Transverse colon (tissue), 3 donors: ENCODE measurements around the gene IRF2BP1.

Experiments
- EP300 ChIP-seq: sonication (generic); formaldehyde crosslinking; IDR thresholded peaks from one replicate; pipeline ENCODE4 v1.6.1; 2017; ENCODE audit warnings: antibody characterized with exemption, low read depth
- TF ChIP-seq, protein P1 (sequence below), 5 experiments: fragments of 200-600 bp in 3 of 5; fragments of 450-650 bp in 2 of 5; sonication (generic) in 3 of 5; IDR thresholded peaks; 1 replicate in 2 of 5; 2 replicates in 3 of 5; pipeline ENCODE4 v1.5.1; 2016 to 2017; ENCODE audit warnings: antibody characterized with exemption in 5 of 5, inconsistent platforms in 3 of 5, mild to moderate bottlenecking in 2 of 5, moderate library complexity in 1 of 5

- TF ChIP-seq, protein P1, sequence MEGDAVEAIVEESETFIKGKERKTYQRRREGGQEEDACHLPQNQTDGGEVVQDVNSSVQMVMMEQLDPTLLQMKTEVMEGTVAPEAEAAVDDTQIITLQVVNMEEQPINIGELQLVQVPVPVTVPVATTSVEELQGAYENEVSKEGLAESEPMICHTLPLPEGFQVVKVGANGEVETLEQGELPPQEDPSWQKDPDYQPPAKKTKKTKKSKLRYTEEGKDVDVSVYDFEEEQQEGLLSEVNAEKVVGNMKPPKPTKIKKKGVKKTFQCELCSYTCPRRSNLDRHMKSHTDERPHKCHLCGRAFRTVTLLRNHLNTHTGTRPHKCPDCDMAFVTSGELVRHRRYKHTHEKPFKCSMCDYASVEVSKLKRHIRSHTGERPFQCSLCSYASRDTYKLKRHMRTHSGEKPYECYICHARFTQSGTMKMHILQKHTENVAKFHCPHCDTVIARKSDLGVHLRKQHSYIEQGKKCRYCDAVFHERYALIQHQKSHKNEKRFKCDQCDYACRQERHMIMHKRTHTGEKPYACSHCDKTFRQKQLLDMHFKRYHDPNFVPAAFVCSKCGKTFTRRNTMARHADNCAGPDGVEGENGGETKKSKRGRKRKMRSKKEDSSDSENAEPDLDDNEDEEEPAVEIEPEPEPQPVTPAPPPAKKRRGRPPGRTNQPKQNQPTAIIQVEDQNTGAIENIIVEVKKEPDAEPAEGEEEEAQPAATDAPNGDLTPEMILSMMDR (IDR thresholded peaks at IDR 0.05): no peak
- no peak for TF ChIP-seq EP300
These were observed 4.6 kb downstream of the IRF2BP1 start for GRCh38 chr19:45881082-45881908.
